GM18519 (cell line): ENCODE data around the gene SNCAIP.
"Not testable (repeated sequence)": the region's sequence is repeated elsewhere in the genome, so short reads cannot be mapped to it uniquely, and the experiment has no call there.

ENCODE experiments used
- ATAC-seq: cut with Tn5 transposase; IDR thresholded peaks from one replicate; pipeline ENCODE4 v1.9.1; 2021; ENCODE audit warnings: mild to moderate bottlenecking, moderate library complexity; ENCODE audit not compliant: unreplicated experiment, low FRiP score

The SNCAIP gene

GRCh38 chr5:122312591-122313406, 762 bp downstream of the SNCAIP start:
- ATAC-seq = no peak

- ATAC-seq = no peak
Observed at GRCh38 chr5:122314036-122314435, 2.0 kb downstream of the SNCAIP start.

GRCh38 chr5:122315521-122315920, 3.5 kb downstream of the SNCAIP start:
- ATAC-seq = no peak

DNA sequence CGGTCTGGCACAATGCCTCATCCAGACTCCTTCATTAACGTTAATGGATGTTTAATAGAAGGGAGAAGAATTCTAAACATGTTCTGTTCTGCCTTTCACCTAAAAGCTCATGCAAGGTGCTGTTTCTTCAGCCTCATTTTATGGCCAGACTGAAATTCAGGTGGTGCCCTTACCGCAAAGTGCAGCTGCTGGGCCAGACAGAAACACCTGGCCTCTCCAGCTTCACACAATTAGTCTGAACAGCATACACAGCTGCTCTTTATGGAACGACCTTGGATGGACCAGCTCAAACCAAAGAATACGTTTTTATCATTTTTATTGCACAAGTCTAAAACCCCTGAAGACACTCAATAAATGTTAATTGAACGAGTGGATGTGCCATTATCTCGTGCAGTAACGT, 4.6 kb downstream of the SNCAIP start:
- no peak for ATAC-seq

DNA sequence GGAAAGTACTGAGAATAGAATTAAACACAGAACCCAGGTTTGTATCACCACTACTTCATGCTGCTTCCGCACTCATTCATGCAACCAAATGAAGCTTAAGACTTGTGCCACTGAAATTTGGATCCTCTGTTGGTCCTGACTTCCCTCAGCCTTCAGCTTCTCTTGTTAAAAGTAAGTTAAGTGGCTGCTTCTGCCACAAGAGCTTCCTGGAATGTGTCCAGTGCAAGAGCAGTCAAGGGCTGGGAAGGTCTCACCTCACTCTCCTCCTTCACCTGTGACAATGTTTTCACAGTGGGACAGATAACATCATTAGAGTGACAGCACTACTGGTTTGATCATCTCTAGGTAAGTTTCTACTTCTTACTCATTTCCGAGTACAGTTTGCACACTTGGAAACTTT, 7.9 kb downstream of the SNCAIP start:
- no peak for ATAC-seq

DNA sequence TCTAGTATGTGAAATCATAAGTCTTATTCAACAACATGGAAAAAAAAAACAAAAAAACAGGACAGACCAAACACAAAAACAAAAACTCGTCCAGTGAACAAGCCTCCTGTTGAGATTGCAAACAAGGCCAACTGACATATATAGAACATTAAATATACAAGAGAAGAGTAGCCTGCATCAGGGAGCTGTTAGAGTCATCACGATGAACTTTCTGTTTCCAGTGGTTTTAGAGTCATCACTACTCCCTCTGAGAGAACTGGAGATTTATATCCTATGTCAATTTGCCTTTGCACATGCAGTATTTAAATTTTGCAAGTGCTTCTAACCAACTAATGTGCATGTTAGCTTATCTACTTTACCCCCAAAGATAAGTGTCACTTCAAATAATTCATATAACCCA, 9.9 kb downstream of the SNCAIP start:
- ATAC-seq = no peak

- no peak for ATAC-seq
Observed at GRCh38 chr5:122322801-122323548, 10.9 kb downstream of the SNCAIP start.

GRCh38 chr5:122323738-122324137, 11.7 kb downstream of the SNCAIP start:
- ATAC-seq = no peak

GRCh38 chr5:122327110-122327509, 15.1 kb downstream of the SNCAIP start:
- ATAC-seq = no peak

- no peak for ATAC-seq
Observed at GRCh38 chr5:122330881-122331280, 18.8 kb downstream of the SNCAIP start.

DNA sequence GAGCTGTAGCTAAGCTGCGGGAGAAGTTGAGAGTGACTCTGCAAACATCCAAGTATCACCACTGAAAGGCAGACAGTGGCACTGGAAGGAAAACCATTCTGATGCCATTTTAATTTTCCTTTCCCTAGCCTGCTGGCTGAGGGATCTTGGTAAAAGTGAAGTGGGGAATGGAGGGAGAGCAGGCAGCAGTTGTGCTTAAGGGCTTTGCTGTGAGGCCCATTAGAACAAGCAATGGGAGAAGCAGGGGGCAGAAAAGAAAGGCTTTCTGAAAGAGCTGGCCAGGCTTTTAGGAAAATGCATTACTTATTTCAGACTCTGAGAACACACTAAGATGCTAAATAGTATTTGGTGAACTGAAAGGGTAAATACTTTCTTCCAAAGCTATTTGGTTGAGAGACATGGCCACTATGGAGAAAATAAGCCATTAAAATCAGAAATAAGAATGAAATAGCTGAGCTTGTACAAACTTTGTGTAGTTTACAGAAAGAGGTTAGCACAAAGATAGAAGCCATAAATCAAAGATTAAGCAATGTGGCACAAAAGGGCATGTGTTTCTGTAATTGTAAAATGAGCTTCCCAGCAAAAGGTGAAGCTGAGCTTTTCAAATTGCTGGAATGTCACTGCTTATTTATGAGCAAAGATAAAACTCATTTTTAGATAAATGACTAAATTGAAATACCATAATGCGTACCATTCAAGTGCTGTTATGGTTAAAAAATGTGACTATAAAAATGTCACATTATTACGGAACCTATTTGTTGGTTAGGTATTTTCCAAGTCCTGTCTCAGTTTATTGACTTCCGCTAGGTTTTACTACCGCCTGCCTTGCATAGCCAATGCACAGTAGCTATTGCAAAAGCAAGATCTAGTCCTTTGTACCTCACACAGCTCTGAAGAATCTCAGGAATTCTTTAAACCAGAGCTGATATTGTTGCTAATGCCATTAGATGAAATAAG, 20.8 kb downstream of the SNCAIP start:
- no peak for ATAC-seq

- ATAC-seq = no peak
Observed at GRCh38 chr5:122333564-122333963, 21.5 kb downstream of the SNCAIP start.

- no peak for ATAC-seq
Observed at GRCh38 chr5:122339591-122339990, 27.6 kb downstream of the SNCAIP start.

DNA sequence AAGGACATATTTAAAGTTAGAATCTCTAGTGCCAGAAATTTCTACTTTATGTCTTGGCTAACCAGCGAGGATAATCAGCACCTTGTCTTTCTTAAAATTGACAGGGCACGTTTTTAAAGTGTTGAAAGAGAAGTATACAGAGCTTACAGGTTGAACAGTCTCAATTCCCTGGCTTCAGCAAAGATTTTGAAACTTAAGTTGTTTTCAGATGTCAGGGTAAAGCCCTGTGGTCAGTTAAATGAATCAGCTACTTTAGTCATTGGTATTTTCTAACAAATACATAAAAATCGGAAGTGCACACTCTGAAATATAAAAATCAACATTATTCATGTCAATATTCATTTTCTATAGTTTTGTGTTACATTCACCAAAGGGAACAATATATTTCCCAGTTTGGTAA, 29.1 kb downstream of the SNCAIP start:
- no peak for ATAC-seq

DNA sequence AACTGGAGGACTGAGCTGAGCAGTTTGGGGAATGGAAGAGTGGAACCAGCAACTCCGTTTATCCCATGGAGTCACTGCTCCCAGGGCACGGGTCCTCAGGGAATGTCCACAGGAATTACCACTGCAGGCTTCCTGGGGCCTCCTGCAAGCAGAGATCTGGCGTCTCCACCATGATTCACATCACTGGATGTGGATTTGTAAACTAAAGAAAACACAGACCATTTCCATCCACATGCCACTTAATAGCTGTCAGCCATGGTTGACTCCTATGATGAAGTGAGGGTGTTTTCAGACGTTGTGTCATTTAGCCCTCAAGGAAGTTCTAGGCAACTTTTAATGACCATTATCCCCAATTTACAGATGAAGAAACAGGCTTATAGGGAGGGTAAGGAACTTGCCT, 30.2 kb downstream of the SNCAIP start:
- ATAC-seq = no peak

DNA sequence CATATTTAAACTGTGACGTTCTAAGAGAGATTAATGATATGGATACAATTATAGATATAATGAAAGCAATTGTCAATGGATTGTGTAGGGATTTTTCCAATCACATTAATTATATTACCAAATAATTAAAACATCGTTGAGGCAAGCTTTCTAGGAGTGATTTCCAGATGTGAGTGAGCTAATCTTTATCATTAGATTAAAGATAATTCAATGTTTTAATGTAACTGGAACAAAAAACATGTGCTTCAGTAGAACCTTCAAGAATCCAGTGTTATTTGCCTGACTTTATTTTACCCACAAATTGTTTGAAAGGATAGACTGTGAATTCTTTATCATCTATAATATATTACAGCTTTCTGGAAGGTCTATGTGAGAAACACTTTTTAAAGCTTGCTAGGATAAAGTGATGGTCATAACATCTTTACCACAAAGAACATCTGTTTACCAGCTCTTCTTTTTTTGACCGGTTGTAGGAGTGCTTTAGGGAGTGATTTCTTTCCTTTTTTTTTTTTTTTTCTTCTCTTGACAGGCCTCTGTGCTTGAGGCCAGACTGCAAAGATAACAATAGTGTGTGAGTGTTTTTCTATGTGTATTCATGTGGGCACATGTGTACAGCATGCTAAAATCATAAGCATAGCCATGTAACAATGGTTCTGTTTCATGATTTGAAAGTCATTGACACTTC, 35.0 kb downstream of the SNCAIP start:
- no peak for ATAC-seq

DNA sequence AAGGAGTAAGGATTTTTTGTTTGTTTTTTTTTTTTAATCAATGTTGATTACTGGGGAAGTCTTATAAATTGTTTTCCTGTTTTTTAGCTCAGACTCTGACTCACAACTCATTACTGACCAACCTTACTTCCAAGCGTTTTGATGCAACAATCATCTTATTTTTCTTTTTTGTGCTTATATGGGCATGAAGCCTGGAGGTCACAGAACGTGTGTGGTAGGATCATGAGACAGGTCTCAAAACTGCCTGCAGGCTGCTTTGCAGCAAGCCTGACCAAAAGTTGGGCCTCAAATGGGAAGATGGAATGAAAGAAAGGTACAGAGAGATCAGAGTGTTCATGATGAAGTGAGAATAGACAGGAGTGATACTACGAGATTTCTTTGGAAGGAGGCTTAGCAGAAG, 38.5 kb downstream of the SNCAIP start:
- no peak for ATAC-seq

- no peak for ATAC-seq
Observed at GRCh38 chr5:122351416-122352157, 39.5 kb downstream of the SNCAIP start.

- no peak for ATAC-seq
Observed at GRCh38 chr5:122352331-122352730, 40.3 kb downstream of the SNCAIP start.

DNA sequence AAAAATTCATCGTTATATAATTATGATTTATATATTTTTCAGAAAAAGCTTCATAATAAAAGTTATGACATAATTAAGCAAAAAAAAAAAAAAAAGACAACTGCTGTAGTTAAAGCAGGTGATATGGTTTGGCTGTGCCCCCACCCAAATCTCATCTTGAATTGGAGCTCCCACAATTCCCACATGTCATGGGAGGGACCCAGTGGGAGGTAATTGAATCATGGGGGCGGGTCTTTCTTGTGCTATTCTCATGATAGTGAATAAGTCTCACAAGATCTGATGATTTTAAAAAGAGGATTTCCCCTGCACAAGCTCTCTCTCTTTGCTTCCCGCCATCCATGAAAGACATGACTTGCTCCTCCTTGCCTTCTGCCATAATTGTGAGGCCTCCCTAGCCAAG, 41.3 kb downstream of the SNCAIP start:
- not testable (repeated sequence) for ATAC-seq
